ENCODE data around the gene SPAG16. TPM values are rescaled to one million over a fixed set of nuclear protein-coding genes. Genes with fewer than 3 reads are reported as not detected.

Gene SPAG16
- total and polyA plus RNA-seq, 2 donors (not counting 1 experiment from before 2014, with no cell fraction given) = 3.4 to 8.6 TPM

- Mint-ChIP-seq H3K27ac (no peak overlapping the region), H3K9me3 (ENCODE audit: insufficient read depth) (no peaks in the 10 kb centered on the region), H3K4me3 (no peak overlapping the region), H3K27me3 (no peaks in the 10 kb centered on the region), H3K4me1 (no peaks in the 10 kb centered on the region)
- Histone ChIP-seq H3K79me2 (ENCODE audit: control insufficient read depth, insufficient read depth, low read length) (no peaks in the 10 kb centered on the region), H3K9me3 (ENCODE audit: control extremely low read depth in 1 of 3, control insufficient read depth in 2 of 3, insufficient read depth in 1 of 3, low read length in 2 of 3) (no peaks in the 10 kb centered on the region), H3K27ac (ENCODE audit: low read length in 2 of 2) (no peak overlapping the region), H3K9ac (ENCODE audit: low read length) (no peak overlapping the region), H3K27me3 (replicated peaks in 1 of 4; ENCODE audit: control extremely low read depth in 1 of 4, control insufficient read depth in 3 of 4, insufficient read depth in 4 of 4, low read length in 3 of 4) (no peaks in the 10 kb centered on the region), H3K4me2 (replicated peaks; ENCODE audit: low read depth, low read length, poor library complexity, severe bottlenecking) (no peak overlapping the region), H2AFZ (ENCODE audit: insufficient read depth, low read depth, low read length, poor library complexity, severe bottlenecking) (no peak overlapping the region), H4K20me1 (ENCODE audit: control insufficient read depth, insufficient read depth, low read length, poor library complexity, severe bottlenecking) (no peaks in the 10 kb centered on the region), H3K4me3 (ENCODE audit: control extremely low read depth in 1 of 5, extremely low read depth in 1 of 5, insufficient read depth in 1 of 5, low read depth in 2 of 5, low read length in 4 of 5) (no peak overlapping the region), H3K4me1 (ENCODE audit: control insufficient read depth in 2 of 2, insufficient read depth in 2 of 2, low read length in 2 of 2) (no peaks in the 10 kb centered on the region), H3K36me3 (replicated peaks in 1 of 2; ENCODE audit: control extremely low read depth in 1 of 2, control insufficient read depth in 1 of 2, extremely low read depth in 1 of 2, insufficient read depth in 2 of 2, low read length in 1 of 2) (no peaks in the 10 kb centered on the region)
- no peak for DNase-seq
- 100% methylated on average over 1 of the region's 5 CpGs for WGBS (ENCODE audit: insufficient coverage)
- ChIA-PET CTCF (no interaction called here), POLR2A (no interaction called here)
- no peak for ATAC-seq (ENCODE audit: low read depth)
- intact Hi-C loops (cut with micrococcal nuclease) = no loop called here
- TF ChIP-seq EZH2 (IDR thresholded peaks at IDR 0.05; ENCODE audit: borderline replicate concordance, insufficient read depth, low read depth, low read length, poor library complexity, severe bottlenecking) (no peak), CTCF (IDR thresholded peaks at IDR 0.05) (no peak)
Observed at GRCh38 chr2:214377286-214377624, 1093.0 kb downstream of the SPAG16 start.

- no peak overlapping the region for H3K27ac Mint-ChIP-seq
- no peak for ATAC-seq (ENCODE audit: low read depth)
- no peaks in the 10 kb centered on the region for H3K27me3 Mint-ChIP-seq
- no peak for DNase-seq
- H3K9me3 ChIP-seq (ENCODE audit: control extremely low read depth in 1 of 3, control insufficient read depth in 2 of 3, insufficient read depth in 1 of 3, low read length in 2 of 3) = no peaks in the 10 kb centered on the region
- no peak overlapping the region for H3K4me3 ChIP-seq (ENCODE audit: control extremely low read depth in 1 of 5, extremely low read depth in 1 of 5, insufficient read depth in 1 of 5, low read depth in 2 of 5, low read length in 4 of 5)
- H3K79me2 ChIP-seq (ENCODE audit: control insufficient read depth, insufficient read depth, low read length) = no peaks in the 10 kb centered on the region
- no peaks in the 10 kb centered on the region for H3K4me1 ChIP-seq (ENCODE audit: control insufficient read depth in 2 of 2, insufficient read depth in 2 of 2, low read length in 2 of 2)
- 77% methylated on average over 3 of the region's 3 CpGs for WGBS (ENCODE audit: insufficient coverage)
- ChIA-PET POLR2A (no interaction called here), CTCF (no interaction called here)
- H3K36me3 ChIP-seq (replicated peaks in 1 of 2; ENCODE audit: control extremely low read depth in 1 of 2, control insufficient read depth in 1 of 2, extremely low read depth in 1 of 2, insufficient read depth in 2 of 2, low read length in 1 of 2) = no peaks in the 10 kb centered on the region
- H2AFZ ChIP-seq (ENCODE audit: insufficient read depth, low read depth, low read length, poor library complexity, severe bottlenecking) = no peak overlapping the region
- H3K4me2 ChIP-seq (replicated peaks; ENCODE audit: low read depth, low read length, poor library complexity, severe bottlenecking) = no peak overlapping the region
- H3K9me3 Mint-ChIP-seq (ENCODE audit: insufficient read depth) = no peaks in the 10 kb centered on the region
- no peak overlapping the region for H3K9ac ChIP-seq (ENCODE audit: low read length)
- no peak overlapping the region for H3K27ac ChIP-seq (ENCODE audit: low read length in 2 of 2)
- no peaks in the 10 kb centered on the region for H3K27me3 ChIP-seq (replicated peaks in 1 of 4; ENCODE audit: control extremely low read depth in 1 of 4, control insufficient read depth in 3 of 4, insufficient read depth in 4 of 4, low read length in 3 of 4)
- H3K4me1 Mint-ChIP-seq = no peaks in the 10 kb centered on the region
- TF ChIP-seq CTCF (IDR thresholded peaks at IDR 0.05) = no peak
- TF ChIP-seq EZH2 (IDR thresholded peaks at IDR 0.05; ENCODE audit: borderline replicate concordance, insufficient read depth, low read depth, low read length, poor library complexity, severe bottlenecking) = no peak
- H4K20me1 ChIP-seq (ENCODE audit: control insufficient read depth, insufficient read depth, low read length, poor library complexity, severe bottlenecking) = no peaks in the 10 kb centered on the region
- H3K4me3 Mint-ChIP-seq = no peak overlapping the region
- intact Hi-C loops (cut with micrococcal nuclease) = no loop called here
Observed at GRCh38 chr2:214378455-214379103, 1094.3 kb downstream of the SPAG16 start.

Measured in B cell (primary cell).